GM12873 (cell line): ENCODE data around the gene TRAF4.

Experiments
- CTCF ChIP-seq: IDR thresholded peaks from 2 replicates; pipeline ENCODE4 v1.5.1; 2012; ENCODE audit warnings: low read depth, mild to moderate bottlenecking, moderate library complexity, low read length, control low read depth; ENCODE audit not compliant: insufficient read depth; ENCODE audit errors: missing control alignments

The TRAF4 gene

GRCh38 chr17:28728364-28729200 is 15.2 kb upstream of the TRAF4 start, which contains the start of gene NEK8:
Gene NEK8, plus strand, starts transcription at chr17:28728788. Its CDS starts 26 bp downstream, at chr17:28728814.
- no peak for TF ChIP-seq CTCF

- TF ChIP-seq CTCF, result no peak
These were observed 13.9 kb upstream of the TRAF4 start for GRCh38 chr17:28729950-28730330.

GRCh38 chr17:28733346-28733745 is 10.5 kb upstream of the TRAF4 start:
- no peak for TF ChIP-seq CTCF

- TF ChIP-seq CTCF, result no peak
These were observed 9.0 kb upstream of the TRAF4 start for GRCh38 chr17:28734712-28735241.

GRCh38 chr17:28735242-28735722 is 8.5 kb upstream of the TRAF4 start:
- TF ChIP-seq CTCF, result no peak

GRCh38 chr17:28737316-28737715 is 6.5 kb upstream of the TRAF4 start:
- no peak for TF ChIP-seq CTCF
